Activated CD4-positive, alpha-beta T cell treated with anti-CD3 and anti-CD28 coated beads for 1 hour (primary cell): ENCODE results near the gene MCTP1.

ENCODE experiments used
- DNase-seq: peaks from one replicate; pipeline ENCODE4 v3.0.0-alpha.2; 2020

Gene MCTP1

GRCh38 chr5:94691291-94691690, 593.6 kb downstream of the MCTP1 start:
- no peak for DNase-seq

GRCh38 chr5:94690778-94691177, 594.1 kb downstream of the MCTP1 start:
- no peak for DNase-seq

GRCh38 chr5:94689908-94690307, 595.0 kb downstream of the MCTP1 start:
- no peak for DNase-seq

- no peak for DNase-seq
Observed at GRCh38 chr5:94682814-94683520, 601.9 kb downstream of the MCTP1 start.

- no peak for DNase-seq
Observed at GRCh38 chr5:94675965-94676618, 608.8 kb downstream of the MCTP1 start.

GRCh38 chr5:94674490-94675382, 610.2 kb downstream of the MCTP1 start:
- no peak for DNase-seq

GRCh38 chr5:94672746-94673145, 612.1 kb downstream of the MCTP1 start:
- no peak for DNase-seq

- no peak for DNase-seq
Observed at GRCh38 chr5:94670726-94671125, 614.2 kb downstream of the MCTP1 start.

- DNase-seq = no peak
Observed at GRCh38 chr5:94667937-94668336, 617.0 kb downstream of the MCTP1 start.

GRCh38 chr5:94661086-94661485, 623.8 kb downstream of the MCTP1 start:
- DNase-seq = no peak

GRCh38 chr5:94660506-94660905, 624.4 kb downstream of the MCTP1 start:
- no peak for DNase-seq

GRCh38 chr5:94658272-94658671, 626.6 kb downstream of the MCTP1 start:
- no peak for DNase-seq
